NCI-H748 (cell line): ENCODE data around the gene ELL.

Experiments
- DNase-seq: peaks from one replicate; lab custom pipeline; 2025; ENCODE audit not compliant: unreplicated experiment; lab: John Stamatoyannopoulos, UW

ELL gene

DNA sequence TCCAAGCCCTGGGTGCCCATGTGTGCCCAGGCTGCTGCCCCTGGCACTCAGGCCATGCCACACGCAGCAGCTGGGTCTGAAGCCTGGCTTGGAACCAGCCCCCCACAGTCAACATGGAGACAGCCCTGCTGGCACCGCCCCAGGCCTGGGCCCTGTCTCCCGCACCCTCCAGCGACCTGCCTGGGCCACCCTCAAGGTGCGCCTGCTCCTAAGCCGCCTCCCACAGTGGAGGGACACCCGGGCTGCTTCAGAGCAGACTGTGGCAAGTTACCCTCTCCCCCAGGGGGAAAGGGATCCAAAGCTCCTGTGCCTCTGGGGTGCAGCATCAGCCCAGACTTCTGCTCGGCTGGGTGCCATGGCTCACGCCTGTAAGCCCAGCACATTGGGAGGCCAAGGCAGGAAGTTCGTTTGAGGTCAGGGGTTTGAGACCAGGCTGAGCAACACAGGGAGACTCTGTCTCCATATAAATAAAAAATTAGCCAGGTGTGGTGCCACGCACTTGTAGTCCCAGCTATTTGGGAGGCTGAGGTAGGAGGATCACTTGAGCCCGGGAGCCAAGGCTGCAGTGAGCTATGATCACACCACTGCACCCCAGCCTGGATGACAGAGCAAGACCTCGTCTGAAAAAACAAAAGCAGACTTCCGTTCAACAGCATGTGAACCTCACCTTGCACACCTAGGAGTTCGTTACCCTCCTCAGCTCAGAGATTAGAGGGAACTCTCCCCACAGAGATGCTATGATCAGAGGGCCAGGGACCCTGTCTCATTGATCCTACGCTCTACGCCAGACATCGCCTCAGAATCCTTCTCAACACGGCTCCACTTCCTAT is 15.6 kb downstream of the ELL start:
- no peak for DNase-seq

GRCh38 chr19:18504886-18505610 is 16.8 kb downstream of the ELL start:
- DNase-seq = no peak

GRCh38 chr19:18503971-18504885 is 17.6 kb downstream of the ELL start:
- no peak for DNase-seq

GRCh38 chr19:18503337-18503970 is 18.4 kb downstream of the ELL start:
- no peak for DNase-seq

- DNase-seq = no peak
Observed at GRCh38 chr19:18502638-18503294, 19.1 kb downstream of the ELL start.

DNA sequence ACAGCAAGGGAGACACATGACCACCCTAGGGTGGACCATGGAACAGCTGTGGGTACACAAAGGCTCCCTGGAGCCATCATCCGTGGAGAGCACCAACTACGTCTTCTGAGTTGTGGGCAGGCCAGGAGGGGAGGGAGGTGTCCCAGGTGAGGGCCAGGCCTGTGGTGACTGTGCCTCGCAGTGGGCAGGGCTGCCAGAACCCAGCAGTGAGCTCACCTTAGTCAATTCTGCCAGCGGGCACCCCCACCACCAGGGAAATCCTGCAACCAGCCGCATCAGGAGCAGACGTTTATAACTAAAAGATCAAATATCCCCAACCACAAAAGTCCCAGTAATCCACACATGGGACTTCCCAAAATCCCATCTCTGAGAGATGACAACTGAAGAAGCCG is 19.6 kb downstream of the ELL start:
- no peak for DNase-seq

DNA sequence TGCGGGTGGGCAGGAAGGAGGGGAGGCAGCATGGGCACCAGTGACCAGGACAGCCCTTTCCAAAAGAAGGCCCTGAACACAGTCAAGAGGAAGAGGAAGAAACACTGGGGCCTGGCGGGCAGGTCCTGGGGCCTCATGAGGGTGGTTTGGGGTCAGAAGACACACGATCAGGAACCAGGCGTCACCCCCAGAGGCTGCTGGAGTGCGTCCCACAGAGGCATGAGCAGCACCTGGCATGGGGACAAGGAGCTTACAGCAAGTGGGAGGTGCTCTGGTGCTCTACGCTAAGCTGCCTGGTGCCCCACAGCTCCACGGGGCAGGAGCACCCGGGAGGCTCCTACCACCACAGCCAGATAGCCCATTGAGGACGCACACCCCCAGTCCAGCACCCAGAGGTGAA is 20.0 kb downstream of the ELL start:
- DNase-seq = no peak

- DNase-seq = no peak
Observed at GRCh38 chr19:18501351-18501750, 20.5 kb downstream of the ELL start.

DNA sequence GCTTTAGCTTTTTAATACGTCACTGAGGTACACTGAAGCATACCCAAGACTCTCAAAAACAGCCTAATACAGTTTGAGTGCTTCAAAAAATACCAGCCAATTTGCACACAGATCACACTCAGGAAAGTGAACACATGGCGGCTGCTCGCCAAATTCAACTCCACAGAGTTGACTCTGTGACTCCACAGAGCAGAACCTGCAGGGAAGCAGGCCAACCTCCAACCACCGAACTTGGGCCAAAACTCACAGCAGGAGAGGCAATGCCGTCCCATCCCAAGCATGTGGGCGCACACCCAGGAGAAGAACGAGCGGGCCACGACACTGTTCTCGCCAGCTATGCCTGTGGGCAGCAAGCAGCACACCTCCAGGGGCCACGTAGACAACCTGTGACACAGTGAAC is 21.1 kb downstream of the ELL start:
- no peak for DNase-seq

- no peak for DNase-seq
Observed at GRCh38 chr19:18500376-18500775, 21.5 kb downstream of the ELL start.

DNA sequence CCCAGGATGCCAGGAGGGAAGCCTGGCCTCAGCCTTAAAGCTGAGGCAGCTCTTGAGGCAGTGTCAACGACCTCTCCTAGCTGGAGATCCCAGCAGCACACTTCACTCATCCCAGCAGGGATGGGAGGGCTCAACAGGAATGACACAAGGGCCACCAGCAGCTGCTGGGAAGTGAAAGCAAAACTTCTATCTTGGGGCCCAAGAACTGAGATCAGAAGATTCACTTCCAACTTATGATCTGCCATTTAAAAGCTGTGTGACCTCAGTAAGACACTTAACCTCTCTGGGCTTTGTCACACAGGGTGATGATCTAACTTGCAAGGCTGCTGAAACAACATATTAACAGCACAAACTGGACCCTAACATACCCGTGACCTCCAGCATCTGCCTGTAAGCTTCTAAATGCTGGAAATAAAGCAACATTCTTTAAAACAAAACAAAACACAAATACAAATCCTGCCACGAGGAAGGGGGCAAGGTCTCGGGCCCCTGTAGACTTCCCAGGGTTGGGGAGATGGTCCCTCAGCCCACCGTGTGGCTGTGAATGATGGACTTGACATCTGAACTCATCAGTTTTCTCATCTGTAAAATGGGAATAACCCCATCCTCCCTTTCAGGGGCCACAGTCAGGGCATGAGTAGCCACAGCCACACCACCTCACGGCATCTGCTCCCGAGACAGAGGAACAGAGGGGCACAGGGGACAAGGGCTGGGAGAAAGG is 22.7 kb downstream of the ELL start:
- DNase-seq = no peak

- peak; percentile 8 for DNase-seq
Observed at GRCh38 chr19:18496980-18497256, 25.0 kb downstream of the ELL start.

- no peak for DNase-seq
Observed at GRCh38 chr19:18496167-18496979, 25.5 kb downstream of the ELL start.

DNA sequence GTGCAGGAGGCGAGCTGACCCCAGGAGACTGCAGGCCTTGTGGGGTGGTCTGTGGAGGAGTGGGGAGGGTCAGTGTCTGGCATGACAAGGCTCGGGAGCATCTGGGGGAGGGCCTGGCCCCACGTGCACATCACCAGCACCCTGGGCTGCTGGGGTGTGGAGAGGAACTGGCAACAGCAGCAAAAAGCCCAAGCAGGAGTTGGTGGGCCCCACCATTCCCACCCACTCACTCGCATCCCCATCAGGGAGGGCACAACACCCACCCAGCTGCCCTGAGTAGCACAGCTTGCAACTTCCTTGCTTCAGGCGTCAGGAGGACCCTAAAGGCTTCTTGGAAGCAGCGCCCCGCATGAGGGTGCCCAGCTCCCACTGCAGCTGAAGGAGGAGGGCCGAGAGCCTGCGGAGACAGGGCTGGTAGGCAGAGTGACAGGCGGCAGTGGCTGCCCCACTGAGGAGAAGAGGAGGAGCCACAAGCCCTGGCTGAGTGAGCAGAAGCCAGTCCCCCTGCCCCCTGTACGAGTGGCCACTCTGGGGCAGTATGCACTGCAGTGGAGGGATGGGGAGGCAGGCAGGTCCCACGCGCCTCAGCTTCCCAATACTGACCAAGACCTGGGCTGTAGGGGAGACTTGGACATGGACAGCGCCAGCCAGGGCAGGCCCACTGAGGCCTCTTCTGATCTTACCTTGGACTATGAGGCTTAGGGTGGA is 26.5 kb downstream of the ELL start:
- DNase-seq = no peak

- DNase-seq = no peak
Observed at GRCh38 chr19:18494267-18494607, 27.6 kb downstream of the ELL start.

GRCh38 chr19:18493440-18494266 is 28.2 kb downstream of the ELL start:
- DNase-seq = no peak

- no peak for DNase-seq
Observed at GRCh38 chr19:18491995-18492953, 29.6 kb downstream of the ELL start.
